Esophagus muscularis mucosa (tissue), 4 donors: ENCODE data around the gene CCDC122.

Source experiments
- EP300 ChIP-seq: sonication (generic); formaldehyde crosslinking; IDR thresholded peaks from one replicate; pipeline ENCODE4 v1.6.1; 2017; ENCODE audit warnings: antibody characterized with exemption
- POLR2A ChIP-seq: fragments of 450-650 bp; IDR thresholded peaks from one replicate; pipeline ENCODE4 v1.6.1; 2017; ENCODE audit warnings: antibody characterized with exemption, moderate library complexity, mild to moderate bottlenecking, low read depth
- POLR2AphosphoS5 ChIP-seq, 2 donors: sonication (generic); formaldehyde crosslinking; IDR thresholded peaks; one replicate each; pipeline ENCODE4 v1.6.1; 2017; ENCODE audit warnings: antibody characterized with exemption in 2 of 2
- TF ChIP-seq, protein P1 (sequence below), 3 experiments: fragments of 200-600 bp in 2 of 3; fragments of 450-650 bp in 1 of 3; sonication (generic) in 2 of 3; IDR thresholded peaks; one replicate each; pipeline ENCODE4 v1.5.1; 2017 to 2019; ENCODE audit warnings: antibody characterized with exemption in 3 of 3, mild to moderate bottlenecking in 2 of 3, moderate library complexity in 1 of 3

- TF ChIP-seq, protein P1, sequence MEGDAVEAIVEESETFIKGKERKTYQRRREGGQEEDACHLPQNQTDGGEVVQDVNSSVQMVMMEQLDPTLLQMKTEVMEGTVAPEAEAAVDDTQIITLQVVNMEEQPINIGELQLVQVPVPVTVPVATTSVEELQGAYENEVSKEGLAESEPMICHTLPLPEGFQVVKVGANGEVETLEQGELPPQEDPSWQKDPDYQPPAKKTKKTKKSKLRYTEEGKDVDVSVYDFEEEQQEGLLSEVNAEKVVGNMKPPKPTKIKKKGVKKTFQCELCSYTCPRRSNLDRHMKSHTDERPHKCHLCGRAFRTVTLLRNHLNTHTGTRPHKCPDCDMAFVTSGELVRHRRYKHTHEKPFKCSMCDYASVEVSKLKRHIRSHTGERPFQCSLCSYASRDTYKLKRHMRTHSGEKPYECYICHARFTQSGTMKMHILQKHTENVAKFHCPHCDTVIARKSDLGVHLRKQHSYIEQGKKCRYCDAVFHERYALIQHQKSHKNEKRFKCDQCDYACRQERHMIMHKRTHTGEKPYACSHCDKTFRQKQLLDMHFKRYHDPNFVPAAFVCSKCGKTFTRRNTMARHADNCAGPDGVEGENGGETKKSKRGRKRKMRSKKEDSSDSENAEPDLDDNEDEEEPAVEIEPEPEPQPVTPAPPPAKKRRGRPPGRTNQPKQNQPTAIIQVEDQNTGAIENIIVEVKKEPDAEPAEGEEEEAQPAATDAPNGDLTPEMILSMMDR (IDR thresholded peaks at IDR 0.05): no peak
- TF ChIP-seq POLR2A: no peak
- TF ChIP-seq EP300: no peak
- TF ChIP-seq POLR2AphosphoS5 (IDR thresholded peaks at IDR 0.05): no peak
These were observed 87.3 kb downstream of the CCDC122 start for GRCh38 chr13:43792076-43792881.
